Osteocyte (in vitro differentiated cells): ENCODE results near the gene SFSWAP. TPM values are rescaled to one million over a fixed set of nuclear protein-coding genes. Genes with fewer than 3 reads are reported as not detected.

Experiments
- DNase-seq: peaks from one replicate; pipeline ENCODE4 v3.0.0; 2021; ENCODE audit warnings: mixed read lengths; ENCODE audit not compliant: unreplicated experiment; ENCODE audit errors: extremely low spot score
- H3K27ac Mint-ChIP-seq: one replicate; pipeline ENCODE4 v1.8.0; 2021; ENCODE audit warnings: mild to moderate bottlenecking, mixed read lengths; ENCODE audit not compliant: unreplicated experiment
- H3K27me3 Mint-ChIP-seq: one replicate; pipeline ENCODE4 v1.8.0; 2021; ENCODE audit warnings: mixed read lengths; ENCODE audit not compliant: unreplicated experiment
- H3K36me3 Mint-ChIP-seq: one replicate; pipeline ENCODE4 v1.8.0; 2021; ENCODE audit warnings: mixed read lengths; ENCODE audit not compliant: unreplicated experiment
- H3K4me1 Mint-ChIP-seq: one replicate; pipeline ENCODE4 v1.8.0; 2021; ENCODE audit warnings: mixed read lengths; ENCODE audit not compliant: unreplicated experiment
- H3K4me3 Mint-ChIP-seq: one replicate; pipeline ENCODE4 v1.8.0; 2021; ENCODE audit warnings: mild to moderate bottlenecking, moderate library complexity, mixed read lengths; ENCODE audit not compliant: unreplicated experiment
- H3K9me3 Mint-ChIP-seq: one replicate; pipeline ENCODE4 v1.8.0; 2021; ENCODE audit warnings: mixed read lengths; ENCODE audit not compliant: unreplicated experiment
- total RNA-seq: library from RNA; stranded (reverse); gene quantifications from 2 replicates; pipeline ENCODE4 v1.2.1, GENCODE V29; 2021
- TF ChIP-seq, protein P1 (sequence below): fragments of 200-600 bp; sonication (generic); IDR thresholded peaks from 2 replicates; pipeline ENCODE4 v1.5.0; 2021; ENCODE audit warnings: antibody characterized with exemption, mild to moderate bottlenecking, moderate library complexity

SFSWAP gene
- total RNA-seq, 1 donor from 2014 or later: 48.0 TPM

DNA sequence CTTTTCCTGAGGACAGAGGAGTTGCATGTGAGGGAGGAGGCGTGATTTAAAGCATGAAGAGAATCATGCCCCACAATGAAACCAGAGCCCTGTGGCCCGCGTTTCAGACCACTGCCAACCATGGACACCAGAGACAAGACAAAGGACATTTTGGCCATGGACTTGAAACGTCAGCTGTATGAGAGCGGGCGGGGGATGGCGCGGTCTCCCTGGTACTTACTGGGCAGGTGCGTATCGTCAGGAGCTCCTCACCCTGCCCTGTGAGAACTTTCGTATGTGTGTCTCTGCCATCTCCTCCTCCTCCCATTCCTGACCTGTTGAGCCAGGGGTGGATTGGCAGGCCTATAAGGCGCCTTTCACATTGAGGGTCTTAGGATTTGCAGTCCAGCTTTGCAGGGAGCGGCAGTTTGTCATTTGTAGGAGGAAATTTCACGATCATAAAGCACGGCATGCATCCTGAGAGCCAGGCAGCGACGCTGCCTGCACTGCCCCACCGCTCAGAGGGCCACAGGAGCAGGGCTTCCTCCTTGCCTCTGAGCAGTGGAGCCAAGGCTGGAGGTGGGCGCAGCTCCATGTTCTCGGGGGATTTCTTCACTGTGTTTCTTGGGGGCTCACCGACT lies 22.2 kb downstream of the SFSWAP start:
- Mint-ChIP-seq H3K36me3 (peaks cover 43% of the 10 kb centered on the region), H3K9me3 (no peaks in the 10 kb centered on the region), H3K27me3 (no peaks in the 10 kb centered on the region), H3K27ac (no peak overlapping the region), H3K4me3 (no peak overlapping the region), H3K4me1 (peaks cover 16% of the 10 kb centered on the region)
- TF ChIP-seq, protein P1, sequence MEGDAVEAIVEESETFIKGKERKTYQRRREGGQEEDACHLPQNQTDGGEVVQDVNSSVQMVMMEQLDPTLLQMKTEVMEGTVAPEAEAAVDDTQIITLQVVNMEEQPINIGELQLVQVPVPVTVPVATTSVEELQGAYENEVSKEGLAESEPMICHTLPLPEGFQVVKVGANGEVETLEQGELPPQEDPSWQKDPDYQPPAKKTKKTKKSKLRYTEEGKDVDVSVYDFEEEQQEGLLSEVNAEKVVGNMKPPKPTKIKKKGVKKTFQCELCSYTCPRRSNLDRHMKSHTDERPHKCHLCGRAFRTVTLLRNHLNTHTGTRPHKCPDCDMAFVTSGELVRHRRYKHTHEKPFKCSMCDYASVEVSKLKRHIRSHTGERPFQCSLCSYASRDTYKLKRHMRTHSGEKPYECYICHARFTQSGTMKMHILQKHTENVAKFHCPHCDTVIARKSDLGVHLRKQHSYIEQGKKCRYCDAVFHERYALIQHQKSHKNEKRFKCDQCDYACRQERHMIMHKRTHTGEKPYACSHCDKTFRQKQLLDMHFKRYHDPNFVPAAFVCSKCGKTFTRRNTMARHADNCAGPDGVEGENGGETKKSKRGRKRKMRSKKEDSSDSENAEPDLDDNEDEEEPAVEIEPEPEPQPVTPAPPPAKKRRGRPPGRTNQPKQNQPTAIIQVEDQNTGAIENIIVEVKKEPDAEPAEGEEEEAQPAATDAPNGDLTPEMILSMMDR: no peak
- peak; percentile 65 for DNase-seq

DNA sequence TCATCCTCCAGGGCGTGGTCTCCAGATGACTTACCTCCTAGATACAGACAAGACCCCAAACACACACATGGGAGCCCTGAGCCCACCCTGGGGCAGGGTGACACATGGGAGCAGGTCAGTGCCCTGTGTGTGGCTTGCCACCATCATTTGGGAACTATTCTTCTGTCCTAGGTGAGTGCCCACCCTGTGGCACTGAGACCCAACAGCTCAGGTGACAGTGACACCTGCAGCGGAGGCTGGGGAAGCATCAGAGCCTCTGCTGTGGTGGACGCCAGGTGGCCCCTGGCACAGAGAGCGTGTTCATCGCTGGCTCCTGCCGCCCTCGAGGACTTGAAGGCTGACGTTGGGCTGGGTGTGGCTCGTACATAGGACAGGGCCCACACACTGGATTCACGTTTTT lies 23.0 kb downstream of the SFSWAP start:
- DNase-seq: peak; percentile 81
- H3K27ac Mint-ChIP-seq: no peak overlapping the region
- no peaks in the 10 kb centered on the region for H3K27me3 Mint-ChIP-seq
- peaks cover 16% of the 10 kb centered on the region for H3K4me1 Mint-ChIP-seq
- TF ChIP-seq, protein P1: no peak
- peaks cover 41% of the 10 kb centered on the region for H3K36me3 Mint-ChIP-seq
- H3K4me3 Mint-ChIP-seq: no peak overlapping the region
- no peaks in the 10 kb centered on the region for H3K9me3 Mint-ChIP-seq

DNA sequence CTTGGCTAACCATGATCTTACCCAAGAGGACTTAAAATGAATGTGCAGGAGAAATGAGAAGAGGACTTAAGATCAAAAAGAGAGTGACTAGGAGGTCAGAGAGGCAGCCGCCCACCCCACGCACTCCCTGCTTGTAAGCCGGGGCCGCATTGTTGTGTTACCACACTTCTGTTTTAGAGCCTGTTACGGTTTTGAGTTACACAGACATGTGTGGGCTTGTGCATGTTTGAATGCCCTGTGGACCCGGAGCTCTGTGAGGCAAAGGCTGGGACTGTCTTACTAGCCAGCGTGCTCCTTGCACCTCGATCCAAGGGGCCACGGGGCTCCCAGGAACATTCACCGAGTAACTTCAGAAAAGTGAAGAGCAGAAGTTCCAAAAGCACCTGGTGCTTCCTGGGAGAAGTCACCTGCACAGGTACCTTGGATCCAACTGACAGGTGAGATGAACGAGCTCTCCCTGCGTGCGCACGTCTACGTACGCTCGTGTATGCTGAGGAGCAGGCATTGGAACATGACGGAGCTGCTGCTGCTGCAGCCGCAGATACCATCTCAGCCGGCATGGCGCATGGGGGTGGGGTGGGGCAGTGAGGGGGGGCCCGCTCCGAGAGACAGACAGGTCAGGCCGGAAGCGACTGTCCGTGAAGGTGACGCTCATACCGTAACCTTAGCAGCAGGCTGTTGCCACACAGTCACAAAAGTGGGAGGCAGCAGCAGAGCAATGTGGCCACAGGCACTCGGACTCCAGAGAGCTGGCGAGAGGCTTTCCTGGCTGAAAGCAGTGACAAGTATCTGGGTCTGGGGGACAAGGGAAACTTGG lies 23.7 kb downstream of the SFSWAP start:
- H3K9me3 Mint-ChIP-seq: no peaks in the 10 kb centered on the region
- peaks cover 35% of the 10 kb centered on the region for H3K36me3 Mint-ChIP-seq

DNA sequence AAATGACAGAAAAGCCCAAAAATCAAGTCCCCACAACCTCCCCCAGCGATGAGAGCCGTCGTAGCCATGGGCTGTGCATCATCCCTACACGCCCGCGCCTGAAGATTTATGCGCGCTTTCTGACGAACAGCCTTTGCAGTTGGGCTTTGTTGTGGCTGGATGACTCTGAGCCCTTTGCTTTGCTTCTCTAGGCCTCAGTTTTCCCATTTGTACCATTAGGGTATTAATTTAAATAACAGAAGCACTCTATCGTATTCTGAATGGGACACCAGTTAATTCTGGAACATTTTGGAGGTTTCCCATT lies 24.2 kb downstream of the SFSWAP start:
- H3K36me3 Mint-ChIP-seq: peaks cover 35% of the 10 kb centered on the region
- H3K9me3 Mint-ChIP-seq: no peaks in the 10 kb centered on the region
- H3K4me1 Mint-ChIP-seq: peaks cover 16% of the 10 kb centered on the region
- no peaks in the 10 kb centered on the region for H3K27me3 Mint-ChIP-seq
- TF ChIP-seq, protein P1: no peak
- no peak overlapping the region for H3K27ac Mint-ChIP-seq
- no peak overlapping the region for H3K4me3 Mint-ChIP-seq
- DNase-seq: no peak

More for the DNA sequence above, 23.7 kb downstream of the SFSWAP start:
- H3K4me3 Mint-ChIP-seq: no peak overlapping the region
- TF ChIP-seq, protein P1: no peak
- H3K27ac Mint-ChIP-seq: no peak overlapping the region
- DNase-seq: peak; percentile 71
- peaks cover 16% of the 10 kb centered on the region for H3K4me1 Mint-ChIP-seq
- no peaks in the 10 kb centered on the region for H3K27me3 Mint-ChIP-seq
